Measurements from ENCODE around the gene ACO2. TPM values are rescaled to one million over a fixed set of nuclear protein-coding genes. Genes with fewer than 3 reads are reported as not detected.
A peak's percentile ranks its signal among the peaks of the same experiment; 100 is the strongest.
"Not testable (repeated sequence)": the region's sequence is repeated elsewhere in the genome, so short reads cannot be mapped to it uniquely, and the experiment has no call there.

The ACO2 gene
- total RNA-seq, 1 donor from 2014 or later, result 55.6 TPM

GRCh38 chr22:41543854-41544670 is 75.1 kb downstream of the ACO2 start, which contains the start of gene POLR3H:
Gene POLR3H (minus strand): TSS chr22:41544470. CDS start chr22:41544101, 369 bp downstream.
- peak; percentile 96 for DNase-seq

- DNase-seq, result no peak
These were observed 76.0 kb downstream of the ACO2 start for GRCh38 chr22:41544671-41545476.

GRCh38 chr22:41548830-41549211 is 79.9 kb downstream of the ACO2 start:
- no peak for DNase-seq

GRCh38 chr22:41550952-41551491 is 82.1 kb downstream of the ACO2 start:
- DNase-seq, result no peak

- DNase-seq, result no peak
These were observed 83.1 kb downstream of the ACO2 start for GRCh38 chr22:41551877-41552582.

GRCh38 chr22:41555325-41555982 is 86.5 kb downstream of the ACO2 start:
- no peak for DNase-seq

GRCh38 chr22:41556561-41556960 is 87.6 kb downstream of the ACO2 start:
- DNase-seq, result no peak

GRCh38 chr22:41557401-41558240 is 88.7 kb downstream of the ACO2 start:
- no peak for DNase-seq

GRCh38 chr22:41558241-41558630 is 89.3 kb downstream of the ACO2 start:
- DNase-seq, result not testable (repeated sequence)

- DNase-seq, result no peak
These were observed 91.2 kb downstream of the ACO2 start for GRCh38 chr22:41560095-41560471.

GRCh38 chr22:41561335-41561734 is 92.4 kb downstream of the ACO2 start:
- DNase-seq, result no peak

GRCh38 chr22:41561788-41562187 is 92.9 kb downstream of the ACO2 start:
- DNase-seq, result no peak

GRCh38 chr22:41562461-41562860 is 93.5 kb downstream of the ACO2 start:
- DNase-seq, result no peak

- DNase-seq, result no peak
These were observed 94.3 kb downstream of the ACO2 start for GRCh38 chr22:41563051-41563711.

GRCh38 chr22:41564563-41564962 is 95.6 kb downstream of the ACO2 start:
- no peak for DNase-seq

GRCh38 chr22:41565403-41566054 is 96.6 kb downstream of the ACO2 start:
- DNase-seq, result no peak

- no peak for DNase-seq
These were observed 98.5 kb downstream of the ACO2 start for GRCh38 chr22:41567512-41567768.

GRCh38 chr22:41568811-41569210 is 99.9 kb downstream of the ACO2 start:
- no peak for DNase-seq

- no peak for DNase-seq
These were observed 101.3 kb downstream of the ACO2 start for GRCh38 chr22:41570221-41570620.

- no peak for DNase-seq
These were observed 102.9 kb downstream of the ACO2 start for GRCh38 chr22:41571786-41572185.

Data from skin of body (tissue), 2 donors.